ENCODE data around the gene EXOC5.

The EXOC5 gene

GRCh38 chr14:57268161-57269069 lies at the start of gene EXOC5, which contains the start of gene AP5M1:
Gene EXOC5, minus strand, starts transcription at chr14:57268905. Its CDS starts 257 bp downstream, at chr14:57268648.
Gene AP5M1, plus strand, starts transcription at chr14:57268971. Its CDS starts 344 bp downstream, at chr14:57269315.
- DNase-seq (ENCODE audit: low read depth in 1 of 2, low spot score in 1 of 2) = peak; percentile 81 to 89

- DNase-seq (ENCODE audit: low read depth in 1 of 2, low spot score in 1 of 2) = peak; percentile 37 to 76
These were observed 48.6 kb upstream of the EXOC5 start for GRCh38 chr14:57317248-57317833.

- no peak for DNase-seq (ENCODE audit: low read depth in 1 of 2, low spot score in 1 of 2)
These were observed 45.8 kb upstream of the EXOC5 start for GRCh38 chr14:57314396-57315089.

GRCh38 chr14:57302883-57303282 lies 34.2 kb upstream of the EXOC5 start:
- DNase-seq (ENCODE audit: low read depth in 1 of 2, low spot score in 1 of 2) = no peak

- DNase-seq (ENCODE audit: low read depth in 1 of 2, low spot score in 1 of 2) = no peak
These were observed 30.8 kb upstream of the EXOC5 start for GRCh38 chr14:57299511-57299910.

- no peak for DNase-seq (ENCODE audit: low read depth in 1 of 2, low spot score in 1 of 2)
These were observed 29.1 kb upstream of the EXOC5 start for GRCh38 chr14:57297852-57298251.

- DNase-seq (ENCODE audit: low read depth in 1 of 2, low spot score in 1 of 2) = no peak
These were observed 26.5 kb upstream of the EXOC5 start for GRCh38 chr14:57295239-57295638.

- no peak for DNase-seq (ENCODE audit: low read depth in 1 of 2, low spot score in 1 of 2)
These were observed 25.4 kb upstream of the EXOC5 start for GRCh38 chr14:57293866-57294837.

- no peak for DNase-seq (ENCODE audit: low read depth in 1 of 2, low spot score in 1 of 2)
These were observed 23.3 kb upstream of the EXOC5 start for GRCh38 chr14:57291692-57292647.

- DNase-seq (ENCODE audit: low read depth in 1 of 2, low spot score in 1 of 2) = no peak
These were observed 22.0 kb upstream of the EXOC5 start for GRCh38 chr14:57290751-57291150.

- no peak for DNase-seq (ENCODE audit: low read depth in 1 of 2, low spot score in 1 of 2)
These were observed 19.0 kb upstream of the EXOC5 start for GRCh38 chr14:57287745-57288144.

GRCh38 chr14:57277062-57277461 lies 8.4 kb upstream of the EXOC5 start:
- DNase-seq (ENCODE audit: low read depth in 1 of 2, low spot score in 1 of 2) = no peak

GRCh38 chr14:57275023-57275664 lies 6.4 kb upstream of the EXOC5 start:
- DNase-seq (ENCODE audit: low read depth in 1 of 2, low spot score in 1 of 2) = no peak

GRCh38 chr14:57274551-57274950 lies 5.8 kb upstream of the EXOC5 start:
- DNase-seq (ENCODE audit: low read depth in 1 of 2, low spot score in 1 of 2) = no peak

- DNase-seq (ENCODE audit: low read depth in 1 of 2, low spot score in 1 of 2) = no peak
These were observed 4.5 kb upstream of the EXOC5 start for GRCh38 chr14:57273236-57273635.

GRCh38 chr14:57266065-57266464 lies 2.6 kb downstream of the EXOC5 start:
- DNase-seq (ENCODE audit: low read depth in 1 of 2, low spot score in 1 of 2) = no peak

- no peak for DNase-seq (ENCODE audit: low read depth in 1 of 2, low spot score in 1 of 2)
These were observed 6.6 kb downstream of the EXOC5 start for GRCh38 chr14:57262117-57262516.

GRCh38 chr14:57261604-57262003 lies 7.1 kb downstream of the EXOC5 start:
- DNase-seq (ENCODE audit: low read depth in 1 of 2, low spot score in 1 of 2) = no peak

GRCh38 chr14:57259672-57260071 lies 9.0 kb downstream of the EXOC5 start:
- no peak for DNase-seq (ENCODE audit: low read depth in 1 of 2, low spot score in 1 of 2)
